ENCODE data around the gene NPEPL1.

Gene NPEPL1

DNA sequence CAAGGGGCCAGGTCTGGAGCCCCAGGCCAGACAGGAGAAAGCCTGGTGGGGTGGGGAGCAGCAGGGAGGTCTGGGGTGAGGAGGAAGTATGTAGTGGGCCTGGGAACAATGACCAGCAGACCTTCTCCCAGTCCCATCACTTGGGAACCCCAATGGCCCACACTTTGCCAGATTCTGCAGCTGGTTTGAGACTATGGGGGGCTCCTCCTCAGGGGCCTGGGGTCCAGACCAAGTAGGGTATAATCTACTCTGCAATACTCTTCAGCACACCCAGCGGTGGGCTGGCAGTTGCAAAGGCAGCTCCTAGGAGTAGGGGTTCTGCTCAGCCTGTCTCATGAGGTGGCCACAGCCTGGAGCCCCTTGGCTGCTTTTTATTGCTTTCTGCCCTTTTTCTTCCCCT lies 52.8 kb downstream of the NPEPL1 start:
- Histone ChIP-seq H3K27me3 (ENCODE audit: control insufficient read depth in 3 of 3, insufficient read depth in 3 of 3, low read depth in 1 of 3, low read length in 3 of 3) (peaks cover 0 to 21% (median 0%) of the 10 kb centered on the region in 3 experiments), H3K9me3 (replicated peaks in 1 of 2; ENCODE audit: control insufficient read depth in 2 of 2, insufficient read depth in 1 of 2, low read depth in 1 of 2, low read length in 2 of 2) (no peaks in the 10 kb centered on the region), H2AK5ac (ENCODE audit: low read depth, low read length) (no peak overlapping the region), H3K4me2 (ENCODE audit: insufficient read depth, low read length, poor library complexity, severe bottlenecking) (no peak overlapping the region), H4K91ac (ENCODE audit: low read depth, low read length, poor library complexity) (no peak overlapping the region), H3K4me3 (ENCODE audit: low read length in 2 of 2) (no peak overlapping the region), H3K4me1 (ENCODE audit: control insufficient read depth in 2 of 2, insufficient read depth in 1 of 2, low read depth in 1 of 2, low read length in 2 of 2) (no peaks in the 10 kb centered on the region), H2AFZ (ENCODE audit: low read length) (no peak overlapping the region), H3K36me3 (replicated peaks in 1 of 2; ENCODE audit: control insufficient read depth in 2 of 2, insufficient read depth in 2 of 2, low read length in 2 of 2) (no peaks in the 10 kb centered on the region), H2BK12ac (ENCODE audit: low read length) (no peak overlapping the region), H3K79me1 (ENCODE audit: low read depth, low read length) (no peaks in the 10 kb centered on the region), H3K4ac (ENCODE audit: low read length) (no peak overlapping the region), H3K23ac (ENCODE audit: low read depth, low read length, poor library complexity) (no peak overlapping the region), H3K27ac (replicated peaks; ENCODE audit: low read length) (no peak overlapping the region), H2BK120ac (ENCODE audit: low read depth, low read length) (no peak overlapping the region), H2BK15ac (ENCODE audit: low read length) (no peak overlapping the region), H4K8ac (ENCODE audit: low read depth, low read length) (no peak overlapping the region), H3K9ac (ENCODE audit: low read depth, low read length, poor library complexity) (no peak overlapping the region), H2BK5ac (ENCODE audit: low read length) (no peak overlapping the region), H3K14ac (ENCODE audit: low read length) (no peak overlapping the region), H3K18ac (ENCODE audit: low read length) (no peak overlapping the region)
- DNase-seq (ENCODE audit: low spot score) = no peak
- WGBS, 2 donors (ENCODE audit: extremely low coverage in 2 of 2, insufficient read length in 2 of 2, insufficient replicate concordance in 1 of 2) = no CpG with 5 or more reads among the region's 1 CpG

DNA sequence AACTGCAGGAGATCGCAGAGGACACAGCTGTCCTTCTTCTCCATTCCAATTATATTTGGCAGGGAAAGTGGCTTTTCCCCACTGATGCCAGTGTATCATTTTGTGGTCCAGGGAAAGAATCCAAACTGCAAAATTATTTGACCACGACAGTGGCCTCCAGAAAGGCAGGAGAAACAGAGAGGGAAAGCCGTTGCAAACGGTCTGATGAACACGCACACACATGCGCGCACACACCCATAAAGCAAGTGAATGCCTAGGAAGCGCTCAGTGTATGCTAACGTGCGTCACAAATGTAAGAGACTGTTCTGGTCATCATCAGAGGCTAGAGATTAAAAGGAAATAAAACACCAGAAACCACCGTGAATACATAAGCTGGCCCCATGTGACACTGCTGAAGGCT lies 54.0 kb downstream of the NPEPL1 start:
- Histone ChIP-seq H3K4ac (ENCODE audit: low read length) (no peak overlapping the region), H3K9ac (ENCODE audit: low read depth, low read length, poor library complexity) (no peak overlapping the region), H2AFZ (ENCODE audit: low read length) (no peak overlapping the region), H4K91ac (ENCODE audit: low read depth, low read length, poor library complexity) (no peak overlapping the region), H3K4me2 (ENCODE audit: insufficient read depth, low read length, poor library complexity, severe bottlenecking) (no peak overlapping the region), H3K9me3 (replicated peaks in 1 of 2; ENCODE audit: control insufficient read depth in 2 of 2, insufficient read depth in 1 of 2, low read depth in 1 of 2, low read length in 2 of 2) (no peaks in the 10 kb centered on the region), H3K14ac (ENCODE audit: low read length) (no peak overlapping the region), H2BK5ac (ENCODE audit: low read length) (no peak overlapping the region), H3K4me3 (ENCODE audit: low read length in 2 of 2) (no peak overlapping the region), H3K18ac (ENCODE audit: low read length) (no peak overlapping the region), H2BK120ac (ENCODE audit: low read depth, low read length) (no peak overlapping the region), H3K4me1 (ENCODE audit: control insufficient read depth in 2 of 2, insufficient read depth in 1 of 2, low read depth in 1 of 2, low read length in 2 of 2) (no peaks in the 10 kb centered on the region), H3K79me1 (ENCODE audit: low read depth, low read length) (no peaks in the 10 kb centered on the region), H3K27me3 (ENCODE audit: control insufficient read depth in 3 of 3, insufficient read depth in 3 of 3, low read depth in 1 of 3, low read length in 3 of 3) (peaks cover 0 to 24% (median 0%) of the 10 kb centered on the region in 3 experiments), H2AK5ac (ENCODE audit: low read depth, low read length) (no peak overlapping the region), H2BK15ac (ENCODE audit: low read length) (no peak overlapping the region), H3K27ac (replicated peaks; ENCODE audit: low read length) (no peak overlapping the region), H3K36me3 (replicated peaks in 1 of 2; ENCODE audit: control insufficient read depth in 2 of 2, insufficient read depth in 2 of 2, low read length in 2 of 2) (no peaks in the 10 kb centered on the region), H3K23ac (ENCODE audit: low read depth, low read length, poor library complexity) (no peak overlapping the region), H4K8ac (ENCODE audit: low read depth, low read length) (no peak overlapping the region), H2BK12ac (ENCODE audit: low read length) (no peak overlapping the region)
- WGBS, 2 donors (ENCODE audit: extremely low coverage in 2 of 2, insufficient read length in 2 of 2, insufficient replicate concordance in 1 of 2) = no CpG with 5 or more reads among the region's 11 CpGs
- DNase-seq (ENCODE audit: low spot score) = no peak

DNA sequence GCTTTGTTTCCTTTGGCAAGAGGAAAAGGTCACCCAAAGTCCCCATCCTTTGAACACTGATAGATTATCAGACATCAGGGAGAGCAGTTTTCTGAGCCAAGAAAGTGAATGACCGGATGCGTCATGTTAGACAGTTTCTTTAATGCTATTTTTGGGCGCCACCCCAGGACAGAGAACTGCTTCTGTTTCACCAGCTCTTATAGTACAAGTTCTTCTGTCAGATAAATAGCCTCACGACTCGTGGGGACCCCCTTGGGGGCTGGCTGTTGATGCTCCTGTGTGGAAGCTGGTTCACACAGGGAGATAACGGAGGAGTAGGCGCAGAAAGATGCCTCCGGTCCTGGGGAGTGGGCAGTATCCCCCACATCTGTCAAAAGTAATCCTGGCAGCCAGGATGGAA lies 54.6 kb downstream of the NPEPL1 start:
- Histone ChIP-seq H3K36me3 (replicated peaks in 1 of 2; ENCODE audit: control insufficient read depth in 2 of 2, insufficient read depth in 2 of 2, low read length in 2 of 2) (no peaks in the 10 kb centered on the region), H2BK120ac (ENCODE audit: low read depth, low read length) (no peak overlapping the region), H3K79me1 (ENCODE audit: low read depth, low read length) (no peaks in the 10 kb centered on the region), H3K9ac (ENCODE audit: low read depth, low read length, poor library complexity) (no peak overlapping the region), H3K14ac (ENCODE audit: low read length) (no peak overlapping the region), H3K27ac (replicated peaks; ENCODE audit: low read length) (no peak overlapping the region), H2BK15ac (ENCODE audit: low read length) (no peak overlapping the region), H2AK5ac (ENCODE audit: low read depth, low read length) (no peak overlapping the region), H3K4me3 (ENCODE audit: low read length in 2 of 2) (no peak overlapping the region), H4K91ac (ENCODE audit: low read depth, low read length, poor library complexity) (no peak overlapping the region), H2BK12ac (ENCODE audit: low read length) (no peak overlapping the region), H2BK5ac (ENCODE audit: low read length) (no peak overlapping the region), H3K4me1 (ENCODE audit: control insufficient read depth in 2 of 2, insufficient read depth in 1 of 2, low read depth in 1 of 2, low read length in 2 of 2) (no peaks in the 10 kb centered on the region), H3K4me2 (ENCODE audit: insufficient read depth, low read length, poor library complexity, severe bottlenecking) (no peak overlapping the region), H4K8ac (ENCODE audit: low read depth, low read length) (no peak overlapping the region), H3K23ac (ENCODE audit: low read depth, low read length, poor library complexity) (no peak overlapping the region), H3K9me3 (replicated peaks in 1 of 2; ENCODE audit: control insufficient read depth in 2 of 2, insufficient read depth in 1 of 2, low read depth in 1 of 2, low read length in 2 of 2) (no peaks in the 10 kb centered on the region), H3K27me3 (ENCODE audit: control insufficient read depth in 3 of 3, insufficient read depth in 3 of 3, low read depth in 1 of 3, low read length in 3 of 3) (peaks cover 0 to 27% (median 0%) of the 10 kb centered on the region in 3 experiments), H3K4ac (ENCODE audit: low read length) (no peak overlapping the region), H3K18ac (ENCODE audit: low read length) (no peak overlapping the region), H2AFZ (ENCODE audit: low read length) (no peak overlapping the region)
- DNase-seq (ENCODE audit: low spot score) = no peak
- no CpG with 5 or more reads among the region's 8 CpGs for WGBS, 2 donors (ENCODE audit: extremely low coverage in 2 of 2, insufficient read length in 2 of 2, insufficient replicate concordance in 1 of 2)

DNA sequence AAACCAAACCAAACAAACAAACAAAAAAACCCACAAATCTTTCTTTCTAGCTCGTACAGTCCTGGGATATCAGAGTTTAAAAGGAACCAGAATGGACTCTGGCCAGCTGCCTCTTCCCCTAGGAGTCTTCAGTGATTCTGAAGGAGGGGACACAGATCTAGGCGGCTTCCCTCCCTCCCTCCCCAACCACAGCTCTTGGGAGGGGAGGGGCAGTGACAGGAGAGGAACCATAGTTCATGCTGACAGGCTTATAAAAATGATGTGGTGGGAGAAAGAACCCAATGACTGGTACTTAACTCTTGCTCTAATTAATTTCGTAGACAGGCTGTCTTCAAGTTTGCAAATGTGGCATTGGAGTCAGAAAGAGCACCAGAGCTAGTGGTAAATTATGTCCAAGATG lies 56.0 kb downstream of the NPEPL1 start:
- H2AFZ ChIP-seq (ENCODE audit: low read length) = no peak overlapping the region

More for the DNA sequence above, 56.0 kb downstream of the NPEPL1 start:
- H3K18ac ChIP-seq (ENCODE audit: low read length) = no peak overlapping the region
- H3K9me3 ChIP-seq (replicated peaks in 1 of 2; ENCODE audit: control insufficient read depth in 2 of 2, insufficient read depth in 1 of 2, low read depth in 1 of 2, low read length in 2 of 2) = no peaks in the 10 kb centered on the region
- H3K4me3 ChIP-seq (ENCODE audit: low read length in 2 of 2) = no peak overlapping the region
- H3K4ac ChIP-seq (ENCODE audit: low read length) = no peak overlapping the region
- H3K27ac ChIP-seq (replicated peaks; ENCODE audit: low read length) = no peak overlapping the region
- no peak overlapping the region for H2BK15ac ChIP-seq (ENCODE audit: low read length)
- no peak overlapping the region for H3K14ac ChIP-seq (ENCODE audit: low read length)
- no peak overlapping the region for H4K91ac ChIP-seq (ENCODE audit: low read depth, low read length, poor library complexity)
- H3K4me2 ChIP-seq (ENCODE audit: insufficient read depth, low read length, poor library complexity, severe bottlenecking) = no peak overlapping the region
- WGBS, 2 donors (ENCODE audit: extremely low coverage in 2 of 2, insufficient read length in 2 of 2, insufficient replicate concordance in 1 of 2) = no CpG with 5 or more reads among the region's 3 CpGs
- no peak overlapping the region for H2BK120ac ChIP-seq (ENCODE audit: low read depth, low read length)
- no peak for DNase-seq (ENCODE audit: low spot score)
- no peaks in the 10 kb centered on the region for H3K36me3 ChIP-seq (replicated peaks in 1 of 2; ENCODE audit: control insufficient read depth in 2 of 2, insufficient read depth in 2 of 2, low read length in 2 of 2)
- H3K9ac ChIP-seq (ENCODE audit: low read depth, low read length, poor library complexity) = no peak overlapping the region
- no peak overlapping the region for H2BK5ac ChIP-seq (ENCODE audit: low read length)
- H3K79me1 ChIP-seq (ENCODE audit: low read depth, low read length) = no peaks in the 10 kb centered on the region
- H2BK12ac ChIP-seq (ENCODE audit: low read length) = no peak overlapping the region
- H3K27me3 ChIP-seq (ENCODE audit: control insufficient read depth in 3 of 3, insufficient read depth in 3 of 3, low read depth in 1 of 3, low read length in 3 of 3) = peaks cover 0 to 33% (median 2%) of the 10 kb centered on the region in 3 experiments
- no peak overlapping the region for H4K8ac ChIP-seq (ENCODE audit: low read depth, low read length)
- no peak overlapping the region for H2AK5ac ChIP-seq (ENCODE audit: low read depth, low read length)
- peaks cover 0 to 1% of the 10 kb centered on the region in 2 donors for H3K4me1 ChIP-seq (ENCODE audit: control insufficient read depth in 2 of 2, insufficient read depth in 1 of 2, low read depth in 1 of 2, low read length in 2 of 2)
- H3K23ac ChIP-seq (ENCODE audit: low read depth, low read length, poor library complexity) = no peak overlapping the region

All from neuronal stem cell (in vitro differentiated cells).